Measurements from ENCODE around the gene CBX8. TPM values are rescaled to one million over a fixed set of nuclear protein-coding genes. Genes with fewer than 3 reads are reported as not detected.
A peak's percentile ranks its signal among the peaks of the same experiment; 100 is the strongest.
"Not testable (repeated sequence)": the region's sequence is repeated elsewhere in the genome, so short reads cannot be mapped to it uniquely, and the experiment has no call there.

CBX8 gene
- total and polyA plus RNA-seq, 7 experiments from 2014 or later, result 0.96 to 11.9 (median 2.7) TPM

- POLR2A ChIA-PET, result interaction anchor here (0.6 to 1.6 kb wide), 4 partner anchors 10 to 217 kb away, joined by 3 to 4 read pairs (median 4); no protein-coding TSS in a partner anchor
- peaks cover 7 to 10% of the 10 kb centered on the region in 2 donors for H3K4me1 ChIP-seq (ENCODE audit: control insufficient read depth in 2 of 2, insufficient read depth in 2 of 2, low read length in 2 of 2)
- peaks cover 62 to 69% (median 64%) of the 10 kb centered on the region in 5 donors for H3K27me3 Mint-ChIP-seq
Observed at GRCh38 chr17:79775632-79776031, 21.2 kb downstream of the CBX8 start.

GRCh38 chr17:79774561-79774975 lies 22.3 kb downstream of the CBX8 start:
- H3K4me3 ChIP-seq (ENCODE audit: low read length), result no peak overlapping the region
- ChIA-PET POLR2A (no interaction called here), CTCF (no interaction called here)
- H3K36me3 Mint-ChIP-seq, result peaks cover 0 to 3% (median 0%) of the 10 kb centered on the region in 5 donors
- DNase-seq, result no peak
- H3K4me3 Mint-ChIP-seq, result no peak overlapping the region
- peaks cover 10 to 24% of the 10 kb centered on the region in 2 donors for H3K27me3 ChIP-seq (ENCODE audit: control insufficient read depth in 2 of 2, insufficient read depth in 2 of 2, low read length in 2 of 2)
- no peak overlapping the region for H3K27ac ChIP-seq (ENCODE audit: low read depth, low read length)
- no peaks in the 10 kb centered on the region for H3K36me3 ChIP-seq (ENCODE audit: control insufficient read depth in 2 of 3, insufficient read depth in 3 of 3, low read length in 3 of 3)
- peaks cover 7 to 10% of the 10 kb centered on the region in 2 donors for H3K4me1 ChIP-seq (ENCODE audit: control insufficient read depth in 2 of 2, insufficient read depth in 2 of 2, low read length in 2 of 2)
- ATAC-seq, result no peak
- peaks cover 53 to 69% (median 62%) of the 10 kb centered on the region in 5 donors for H3K27me3 Mint-ChIP-seq
- peaks cover 0 to 1% (median 0%) of the 10 kb centered on the region in 11 donors for H3K9me3 Mint-ChIP-seq
- H3K9me3 ChIP-seq (ENCODE audit: control insufficient read depth in 2 of 3, low read length in 3 of 3), result no peaks in the 10 kb centered on the region
- intact Hi-C loops (cut with micrococcal nuclease), result no loop called here
- peaks cover 10 to 25% (median 18%) of the 10 kb centered on the region in 7 donors for H3K4me1 Mint-ChIP-seq
- no peak overlapping the region for H3K27ac Mint-ChIP-seq

More at GRCh38 chr17:79775632-79776031, 21.2 kb downstream of the CBX8 start:
- no peaks in the 10 kb centered on the region for H3K9me3 ChIP-seq (ENCODE audit: control insufficient read depth in 2 of 3, low read length in 3 of 3)
- H3K36me3 Mint-ChIP-seq, result peaks cover 0 to 3% (median 0%) of the 10 kb centered on the region in 5 donors
- DNase-seq, result no peak
- H3K4me1 Mint-ChIP-seq, result peaks cover 10 to 30% (median 19%) of the 10 kb centered on the region in 7 donors
- CTCF ChIA-PET, result no interaction called here
- H3K27ac ChIP-seq (ENCODE audit: low read depth, low read length), result no peak overlapping the region
- ATAC-seq, result no peak
- H3K27me3 ChIP-seq (ENCODE audit: control insufficient read depth in 2 of 2, insufficient read depth in 2 of 2, low read length in 2 of 2), result peaks cover 11 to 26% of the 10 kb centered on the region in 2 donors
- H3K36me3 ChIP-seq (ENCODE audit: control insufficient read depth in 2 of 3, insufficient read depth in 3 of 3, low read length in 3 of 3), result no peaks in the 10 kb centered on the region
- no peak overlapping the region for H3K4me3 Mint-ChIP-seq
- H3K4me3 ChIP-seq (ENCODE audit: low read length), result no peak overlapping the region
- intact Hi-C loops (cut with micrococcal nuclease), result loop anchor here (2.0 to 5.0 kb wide), 2 partner anchors 29 to 37 kb away; no protein-coding TSS in a partner anchor
- H3K27ac Mint-ChIP-seq, result no peak overlapping the region
- peaks cover 0 to 1% (median 0%) of the 10 kb centered on the region in 11 donors for H3K9me3 Mint-ChIP-seq

- POLR2A ChIA-PET; intact Hi-C loops (cut with micrococcal nuclease); H3K9me3 Mint-ChIP-seq; DNase-seq; CTCF ChIA-PET; H3K27ac Mint-ChIP-seq; H3K9me3 ChIP-seq (ENCODE audit: control insufficient read depth in 2 of 3, low read length in 3 of 3); H3K36me3 Mint-ChIP-seq; H3K4me3 Mint-ChIP-seq; H3K36me3 ChIP-seq (ENCODE audit: control insufficient read depth in 2 of 3, insufficient read depth in 3 of 3, low read length in 3 of 3); H3K27ac ChIP-seq (ENCODE audit: low read depth, low read length); H3K4me3 ChIP-seq (ENCODE audit: low read length); ATAC-seq; H3K4me1 ChIP-seq (ENCODE audit: control insufficient read depth in 2 of 2, insufficient read depth in 2 of 2, low read length in 2 of 2): not testable (repeated sequence)
- H3K27me3 ChIP-seq (ENCODE audit: control insufficient read depth in 2 of 2, insufficient read depth in 2 of 2, low read length in 2 of 2), result peaks cover 7 to 14% of the 10 kb centered on the region in 2 donors
- peaks cover 43 to 74% (median 54%) of the 10 kb centered on the region in 5 donors for H3K27me3 Mint-ChIP-seq
- peaks cover 3 to 13% (median 9%) of the 10 kb centered on the region in 7 donors for H3K4me1 Mint-ChIP-seq
Observed at GRCh38 chr17:79772726-79773125, 24.2 kb downstream of the CBX8 start.

- Histone ChIP-seq H3K36me3 (ENCODE audit: control insufficient read depth in 2 of 3, insufficient read depth in 3 of 3, low read length in 3 of 3) (no peaks in the 10 kb centered on the region), H3K4me3 (ENCODE audit: low read length) (no peak overlapping the region), H3K27ac (ENCODE audit: low read depth, low read length) (no peak overlapping the region), H3K27me3 (ENCODE audit: control insufficient read depth in 2 of 2, insufficient read depth in 2 of 2, low read length in 2 of 2) (peaks cover 2 to 4% of the 10 kb centered on the region in 2 donors), H3K4me1 (ENCODE audit: control insufficient read depth in 2 of 2, insufficient read depth in 2 of 2, low read length in 2 of 2) (no peaks in the 10 kb centered on the region), H3K9me3 (ENCODE audit: control insufficient read depth in 2 of 3, low read length in 3 of 3) (no peaks in the 10 kb centered on the region)
- no peak overlapping the region for H3K4me3 Mint-ChIP-seq
- H3K27ac Mint-ChIP-seq, result no peak overlapping the region
- peaks cover 0 to 1% (median 0%) of the 10 kb centered on the region in 7 donors for H3K4me1 Mint-ChIP-seq
- ATAC-seq (no peak), DNase-seq (no peak)
- peaks cover 39 to 65% (median 42%) of the 10 kb centered on the region in 5 donors for H3K27me3 Mint-ChIP-seq
- ChIA-PET POLR2A (interaction anchor here (0.6 kb wide), 1 partner anchor 25 kb away, joined by 6 read pairs; no protein-coding TSS in a partner anchor), CTCF (no interaction called here)
- H3K9me3 Mint-ChIP-seq, result no peaks in the 10 kb centered on the region
- peaks cover 0 to 3% (median 0%) of the 10 kb centered on the region in 5 donors for H3K36me3 Mint-ChIP-seq
- intact Hi-C loops (cut with micrococcal nuclease), result no loop called here
Observed at GRCh38 chr17:79771276-79771675, 25.6 kb downstream of the CBX8 start.

- no peak overlapping the region for H3K4me3 ChIP-seq (ENCODE audit: low read length)
- ChIA-PET CTCF (interaction anchor here (0.7 kb wide), 1 partner anchor 286 kb away, joined by 4 read pairs; no protein-coding TSS in a partner anchor), POLR2A (no interaction called here)
- no peaks in the 10 kb centered on the region for H3K9me3 ChIP-seq (ENCODE audit: control insufficient read depth in 2 of 3, low read length in 3 of 3)
- Mint-ChIP-seq H3K27ac (no peak overlapping the region), H3K4me1 (no peaks in the 10 kb centered on the region), H3K27me3 (peaks cover 24 to 51% (median 28%) of the 10 kb centered on the region in 5 donors), H3K4me3 (peak overlapping the region in 1 of 10 donors; percentile 39), H3K9me3 (no peaks in the 10 kb centered on the region), H3K36me3 (peaks cover 0 to 3% (median 0%) of the 10 kb centered on the region in 5 donors)
- no peak overlapping the region for H3K27ac ChIP-seq (ENCODE audit: low read depth, low read length)
- DNase-seq, result no peak
- H3K27me3 ChIP-seq (ENCODE audit: control insufficient read depth in 2 of 2, insufficient read depth in 2 of 2, low read length in 2 of 2), result peaks cover 0 to 4% of the 10 kb centered on the region in 2 donors
- intact Hi-C loops (cut with micrococcal nuclease), result no loop called here
- no peaks in the 10 kb centered on the region for H3K4me1 ChIP-seq (ENCODE audit: control insufficient read depth in 2 of 2, insufficient read depth in 2 of 2, low read length in 2 of 2)
- H3K36me3 ChIP-seq (ENCODE audit: control insufficient read depth in 2 of 3, insufficient read depth in 3 of 3, low read length in 3 of 3), result no peaks in the 10 kb centered on the region
- ATAC-seq, result no peak
Observed at GRCh38 chr17:79769570-79770506, 27.0 kb downstream of the CBX8 start.

GRCh38 chr17:79765708-79766107 lies 31.2 kb downstream of the CBX8 start:
- DNase-seq (no peak), ATAC-seq (no peak)
- no peaks in the 10 kb centered on the region for H3K27me3 ChIP-seq (ENCODE audit: control insufficient read depth in 2 of 2, insufficient read depth in 2 of 2, low read length in 2 of 2)
- Mint-ChIP-seq H3K27me3 (peaks cover 5 to 27% (median 9%) of the 10 kb centered on the region in 5 donors), H3K9me3 (no peaks in the 10 kb centered on the region), H3K27ac (no peak overlapping the region), H3K4me3 (no peak overlapping the region), H3K4me1 (no peaks in the 10 kb centered on the region), H3K36me3 (no peaks in the 10 kb centered on the region)
- intact Hi-C loops (cut with micrococcal nuclease), result no loop called here
- H3K27ac ChIP-seq (ENCODE audit: low read depth, low read length), result no peak overlapping the region
- POLR2A ChIA-PET, result no interaction called here
- no peaks in the 10 kb centered on the region for H3K36me3 ChIP-seq (ENCODE audit: control insufficient read depth in 2 of 3, insufficient read depth in 3 of 3, low read length in 3 of 3)
- no peaks in the 10 kb centered on the region for H3K4me1 ChIP-seq (ENCODE audit: control insufficient read depth in 2 of 2, insufficient read depth in 2 of 2, low read length in 2 of 2)
- no peak overlapping the region for H3K4me3 ChIP-seq (ENCODE audit: low read length)
- no peaks in the 10 kb centered on the region for H3K9me3 ChIP-seq (ENCODE audit: control insufficient read depth in 2 of 3, low read length in 3 of 3)
- CTCF ChIA-PET, result no interaction called here

Measured in naive thymus-derived CD4-positive, alpha-beta T cell (primary cell).